OCI-LY1 (cell line): Measurements from ENCODE around the gene SUN5.

Source experiments
- EZH2 ChIP-seq: fragments of 200-600 bp; sonication (generic), shearing (Covaris generic); IDR thresholded peaks from 2 replicates; pipeline ENCODE4 v1.8.0; 2017; ENCODE audit warnings: borderline replicate concordance, mixed run types, mild to moderate bottlenecking, antibody characterized with exemption, low read length, moderate library complexity, mixed read lengths
- TF ChIP-seq, protein P1 (sequence below): fragments of 200-600 bp; sonication (generic), shearing (Covaris generic); IDR thresholded peaks from 2 replicates; pipeline ENCODE4 v1.5.1; 2017; ENCODE audit warnings: mild to moderate bottlenecking, antibody characterized with exemption, low read length, moderate library complexity, mixed read lengths

DNA sequence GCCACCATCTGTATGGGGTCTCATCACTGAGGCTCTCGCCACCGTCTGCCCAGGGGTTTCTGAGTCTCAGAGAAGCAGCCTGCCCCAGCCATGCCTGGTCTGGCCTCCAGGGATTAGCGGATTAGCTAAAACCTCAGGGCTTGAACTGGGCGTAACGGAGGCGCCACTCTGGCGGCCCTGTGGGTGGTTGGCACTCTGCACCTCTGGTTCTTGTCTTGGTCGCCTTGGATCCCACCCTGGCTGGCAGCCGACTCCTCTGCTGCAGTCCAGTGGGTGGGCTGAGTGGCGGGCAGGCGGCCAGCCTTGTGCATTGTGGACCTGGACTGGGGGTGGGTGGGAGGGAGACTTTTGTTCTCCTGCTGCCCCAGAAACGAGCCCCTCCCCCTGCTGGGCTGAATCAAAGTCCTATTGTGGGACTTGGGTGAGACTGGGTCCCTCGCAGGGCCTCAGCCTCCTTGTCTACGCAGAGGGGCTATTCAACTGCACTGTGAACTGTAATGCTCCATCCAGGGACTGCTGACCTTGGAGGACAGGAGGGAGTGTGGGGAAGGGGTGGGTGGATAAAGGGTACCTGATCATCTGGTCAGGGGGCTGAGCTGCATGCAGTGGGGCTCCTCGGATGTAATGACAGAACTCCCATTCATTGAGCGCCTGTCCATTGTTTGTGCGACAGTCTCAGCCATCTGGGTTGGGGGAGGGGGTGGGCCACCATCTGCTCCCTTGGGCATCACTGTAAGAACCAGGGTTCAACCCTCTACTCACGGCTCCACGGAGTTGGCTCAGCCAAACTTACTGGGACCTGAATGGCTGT, 23.9 kb downstream of the SUN5 start:
- TF ChIP-seq, protein P1, sequence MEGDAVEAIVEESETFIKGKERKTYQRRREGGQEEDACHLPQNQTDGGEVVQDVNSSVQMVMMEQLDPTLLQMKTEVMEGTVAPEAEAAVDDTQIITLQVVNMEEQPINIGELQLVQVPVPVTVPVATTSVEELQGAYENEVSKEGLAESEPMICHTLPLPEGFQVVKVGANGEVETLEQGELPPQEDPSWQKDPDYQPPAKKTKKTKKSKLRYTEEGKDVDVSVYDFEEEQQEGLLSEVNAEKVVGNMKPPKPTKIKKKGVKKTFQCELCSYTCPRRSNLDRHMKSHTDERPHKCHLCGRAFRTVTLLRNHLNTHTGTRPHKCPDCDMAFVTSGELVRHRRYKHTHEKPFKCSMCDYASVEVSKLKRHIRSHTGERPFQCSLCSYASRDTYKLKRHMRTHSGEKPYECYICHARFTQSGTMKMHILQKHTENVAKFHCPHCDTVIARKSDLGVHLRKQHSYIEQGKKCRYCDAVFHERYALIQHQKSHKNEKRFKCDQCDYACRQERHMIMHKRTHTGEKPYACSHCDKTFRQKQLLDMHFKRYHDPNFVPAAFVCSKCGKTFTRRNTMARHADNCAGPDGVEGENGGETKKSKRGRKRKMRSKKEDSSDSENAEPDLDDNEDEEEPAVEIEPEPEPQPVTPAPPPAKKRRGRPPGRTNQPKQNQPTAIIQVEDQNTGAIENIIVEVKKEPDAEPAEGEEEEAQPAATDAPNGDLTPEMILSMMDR: no peak
- TF ChIP-seq EZH2: no peak
